ENCODE data around the gene GRAMD2B. TPM values are rescaled to one million over a fixed set of nuclear protein-coding genes. Genes with fewer than 3 reads are reported as not detected.

Gene GRAMD2B
- total RNA-seq, 1 experiment from 2014 or later: 6.7 TPM

GRCh38 chr5:126444137-126444536 is 20.9 kb downstream of the GRAMD2B start:
- Histone ChIP-seq H3K9me3 (ENCODE audit: control insufficient read depth, low read depth, low read length) (no peaks in the 10 kb centered on the region), H2AK5ac (ENCODE audit: insufficient read length, low read length) (no peak overlapping the region), H2BK20ac (ENCODE audit: low read depth, low read length, poor library complexity, severe bottlenecking) (no peak overlapping the region), H3K79me2 (ENCODE audit: insufficient read depth, low read length) (no peaks in the 10 kb centered on the region), H3K56ac (ENCODE audit: insufficient read length, low read depth, low read length) (no peak overlapping the region), H2BK120ac (ENCODE audit: low read depth, low read length, poor library complexity, severe bottlenecking) (no peak overlapping the region), H3K27ac (ENCODE audit: insufficient read length, low read depth, low read length) (no peak overlapping the region), H4K5ac (ENCODE audit: insufficient read length, low read depth, low read length) (no peak overlapping the region), H2AFZ (ENCODE audit: low read length) (no peak overlapping the region), H4K20me1 (ENCODE audit: control insufficient read depth, insufficient read depth, insufficient read length) (no peaks in the 10 kb centered on the region), H3K79me1 (ENCODE audit: insufficient read depth, low read depth, low read length, poor library complexity, severe bottlenecking) (no peaks in the 10 kb centered on the region), H3K18ac (ENCODE audit: insufficient read length, low read depth, low read length) (no peak overlapping the region), H3K14ac (ENCODE audit: insufficient read depth, low read length) (no peak overlapping the region), H3K23me2 (ENCODE audit: insufficient read length, low read depth, low read length, poor library complexity, severe bottlenecking) (no peaks in the 10 kb centered on the region), H2BK15ac (ENCODE audit: low read depth, low read length) (no peak overlapping the region), H3K27me3 (ENCODE audit: insufficient read depth, low read length) (no peaks in the 10 kb centered on the region), H3K9ac (ENCODE audit: extremely low read depth, insufficient read length, low read length) (no peak overlapping the region), H3K4ac (ENCODE audit: low read depth, low read length) (no peak overlapping the region), H4K91ac (ENCODE audit: insufficient read length, low read depth, low read length) (no peak overlapping the region), H3K23ac (ENCODE audit: insufficient read length, low read depth, low read length) (no peak overlapping the region), H3T11ph (ENCODE audit: low read length) (no peak overlapping the region), H4K8ac (replicated peaks; ENCODE audit: insufficient read length, low read depth, low read length) (no peak overlapping the region), H3K4me1 (ENCODE audit: insufficient read depth, low read length) (no peaks in the 10 kb centered on the region), H3K4me2 (ENCODE audit: insufficient read depth, insufficient read length, low read length) (no peak overlapping the region), H2BK5ac (ENCODE audit: insufficient read length, low read length) (no peak overlapping the region), H2BK12ac (ENCODE audit: insufficient read length, low read depth, low read length) (no peak overlapping the region)
- Mint-ChIP-seq H3K4me3 (no peak overlapping the region), H3K9me3 (no peaks in the 10 kb centered on the region), H3K36me3 (ENCODE audit: insufficient read depth in 1 of 3, low read depth in 3 of 3) (peaks cover 4 to 10% (median 8%) of the 10 kb centered on the region in 3 experiments; a peak in 4 of 7 replicates), H3K4me1 (peaks cover 8 to 15% of the 10 kb centered on the region in 2 experiments), H3K27ac (no peak overlapping the region), H3K27me3 (ENCODE audit: low read depth) (no peaks in the 10 kb centered on the region)
- WGBS (ENCODE audit: extremely low coverage, insufficient read length, low lambda C conversion rate): no CpG with 5 or more reads among the region's 2 CpGs
- TF ChIP-seq, protein P1, sequence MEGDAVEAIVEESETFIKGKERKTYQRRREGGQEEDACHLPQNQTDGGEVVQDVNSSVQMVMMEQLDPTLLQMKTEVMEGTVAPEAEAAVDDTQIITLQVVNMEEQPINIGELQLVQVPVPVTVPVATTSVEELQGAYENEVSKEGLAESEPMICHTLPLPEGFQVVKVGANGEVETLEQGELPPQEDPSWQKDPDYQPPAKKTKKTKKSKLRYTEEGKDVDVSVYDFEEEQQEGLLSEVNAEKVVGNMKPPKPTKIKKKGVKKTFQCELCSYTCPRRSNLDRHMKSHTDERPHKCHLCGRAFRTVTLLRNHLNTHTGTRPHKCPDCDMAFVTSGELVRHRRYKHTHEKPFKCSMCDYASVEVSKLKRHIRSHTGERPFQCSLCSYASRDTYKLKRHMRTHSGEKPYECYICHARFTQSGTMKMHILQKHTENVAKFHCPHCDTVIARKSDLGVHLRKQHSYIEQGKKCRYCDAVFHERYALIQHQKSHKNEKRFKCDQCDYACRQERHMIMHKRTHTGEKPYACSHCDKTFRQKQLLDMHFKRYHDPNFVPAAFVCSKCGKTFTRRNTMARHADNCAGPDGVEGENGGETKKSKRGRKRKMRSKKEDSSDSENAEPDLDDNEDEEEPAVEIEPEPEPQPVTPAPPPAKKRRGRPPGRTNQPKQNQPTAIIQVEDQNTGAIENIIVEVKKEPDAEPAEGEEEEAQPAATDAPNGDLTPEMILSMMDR (conservative IDR thresholded peaks at IDR 0.05): no peak
- no peak for DNase-seq
